ENCODE measurements around the gene CNOT6. TPM values are rescaled to one million over a fixed set of nuclear protein-coding genes. Genes with fewer than 3 reads are reported as not detected.

Gene CNOT6
- polyA plus RNA-seq, 1 of the 3 experiments (the other 2 are of a cell fraction): 17.1 TPM

GRCh38 chr5:180523629-180524466 is 29.7 kb downstream of the CNOT6 start:
- Histone ChIP-seq H2AFZ (ENCODE audit: low read depth) (no peak overlapping the region), H3K4me3 (ENCODE audit: low read depth in 2 of 2, low read length in 1 of 2) (no peak overlapping the region), H3K9me2 (no peaks in the 10 kb centered on the region), H3K79me2 (ENCODE audit: insufficient read depth) (peaks cover 99% of the 10 kb centered on the region), H3K27me3 (ENCODE audit: insufficient read depth) (no peaks in the 10 kb centered on the region), H3K4me1 (ENCODE audit: control insufficient read depth in 1 of 2, insufficient read depth in 2 of 2, low read depth in 1 of 2, low read length in 1 of 2) (peaks cover 0 to 13% of the 10 kb centered on the region in 2 experiments; a peak in 2 of 4 replicates), H4K20me1 (ENCODE audit: insufficient read depth) (peaks cover 80% of the 10 kb centered on the region), H3K9ac (no peak overlapping the region), H3K27ac (ENCODE audit: low read depth in 2 of 2, low read length in 1 of 2) (no peak overlapping the region), H3K9me3 (no peaks in the 10 kb centered on the region), H3F3A (replicated peaks; ENCODE audit: insufficient read depth) (no peaks in the 10 kb centered on the region), H3K36me3 (replicated peaks in 1 of 2; ENCODE audit: control insufficient read depth in 1 of 2, insufficient read depth in 2 of 2, low read length in 1 of 2) (peaks cover 2 to 3% of the 10 kb centered on the region in 2 experiments), H3K4me2 (no peak overlapping the region)
- POLR2A ChIA-PET: no interaction called here
- DNase-seq: no peak
- WGBS (ENCODE audit: low lambda C conversion rate): 95% methylated on average over 4 of the region's 4 CpGs
- no peak for TF ChIP-seq POLR2AphosphoS5 (IDR thresholded peaks at IDR 0.05; ENCODE audit: low read depth, low read length)
- no peak for TF ChIP-seq EP300 (IDR thresholded peaks at IDR 0.05; ENCODE audit: borderline replicate concordance in 1 of 2, low read depth in 1 of 2, low read length in 1 of 2)
- no peak for TF ChIP-seq TEAD4 (IDR thresholded peaks at IDR 0.05; ENCODE audit: borderline replicate concordance, insufficient read depth)
- no peak for TF ChIP-seq YY1 (IDR thresholded peaks at IDR 0.05; ENCODE audit: low read depth)
- no peak for TF ChIP-seq JUND (IDR thresholded peaks at IDR 0.05)
- TF ChIP-seq RAD21 (IDR thresholded peaks at IDR 0.05; ENCODE audit: low read length): no peak
- no peak for TF ChIP-seq FOXM1 (IDR thresholded peaks at IDR 0.05; ENCODE audit: low read depth)
- no peak for TF ChIP-seq GATA2 (CRISPR knock-in tag; IDR thresholded peaks at IDR 0.05)
- TF ChIP-seq GABPA (IDR thresholded peaks at IDR 0.05; ENCODE audit: low read depth): no peak
- CTCF ChIA-PET: interaction anchor here (1.3 kb wide), 1 partner anchor 15 kb away, joined by 4 read pairs; no protein-coding TSS in a partner anchor

- Histone ChIP-seq H2AFZ (ENCODE audit: low read depth) (no peak overlapping the region), H3K36me3 (replicated peaks in 1 of 2; ENCODE audit: control insufficient read depth in 1 of 2, insufficient read depth in 2 of 2, low read length in 1 of 2) (peaks cover 10 to 12% of the 10 kb centered on the region in 2 experiments), H3K4me2 (no peak overlapping the region), H3K27ac (ENCODE audit: low read depth in 2 of 2, low read length in 1 of 2) (no peak overlapping the region), H3K9ac (no peak overlapping the region), H3K79me2 (ENCODE audit: insufficient read depth) (peaks cover 91% of the 10 kb centered on the region), H3K27me3 (ENCODE audit: insufficient read depth) (no peaks in the 10 kb centered on the region), H3K4me1 (ENCODE audit: control insufficient read depth in 1 of 2, insufficient read depth in 2 of 2, low read depth in 1 of 2, low read length in 1 of 2) (peaks cover 0 to 13% of the 10 kb centered on the region in 2 experiments; a peak in 2 of 4 replicates), H3K9me2 (no peaks in the 10 kb centered on the region), H3K9me3 (no peaks in the 10 kb centered on the region), H4K20me1 (ENCODE audit: insufficient read depth) (peaks cover 67% of the 10 kb centered on the region), H3K4me3 (ENCODE audit: low read depth in 2 of 2, low read length in 1 of 2) (no peak overlapping the region), H3F3A (replicated peaks; ENCODE audit: insufficient read depth) (no peaks in the 10 kb centered on the region)
- no peak for TF ChIP-seq PBX3 (IDR thresholded peaks at IDR 0.05)
- no peak for TF ChIP-seq CHD2 (IDR thresholded peaks at IDR 0.05; ENCODE audit: low read length, partially characterized antibody)
- no peak for TF ChIP-seq NRF1 (IDR thresholded peaks at IDR 0.05; ENCODE audit: low read depth, low read length)
- TF ChIP-seq RXRA (IDR thresholded peaks at IDR 0.05; ENCODE audit: borderline replicate concordance, low read depth): no peak
- TF ChIP-seq SIN3A (IDR thresholded peaks at IDR 0.05; ENCODE audit: borderline replicate concordance, low read depth, low read length): no peak
- TF ChIP-seq IRF3 (IDR thresholded peaks at IDR 0.05; ENCODE audit: low read depth, low read length): no peak
- no peak for TF ChIP-seq JUND (IDR thresholded peaks at IDR 0.05)
- TF ChIP-seq GABPA (IDR thresholded peaks at IDR 0.05; ENCODE audit: low read depth): no peak
- TF ChIP-seq, protein P1, sequence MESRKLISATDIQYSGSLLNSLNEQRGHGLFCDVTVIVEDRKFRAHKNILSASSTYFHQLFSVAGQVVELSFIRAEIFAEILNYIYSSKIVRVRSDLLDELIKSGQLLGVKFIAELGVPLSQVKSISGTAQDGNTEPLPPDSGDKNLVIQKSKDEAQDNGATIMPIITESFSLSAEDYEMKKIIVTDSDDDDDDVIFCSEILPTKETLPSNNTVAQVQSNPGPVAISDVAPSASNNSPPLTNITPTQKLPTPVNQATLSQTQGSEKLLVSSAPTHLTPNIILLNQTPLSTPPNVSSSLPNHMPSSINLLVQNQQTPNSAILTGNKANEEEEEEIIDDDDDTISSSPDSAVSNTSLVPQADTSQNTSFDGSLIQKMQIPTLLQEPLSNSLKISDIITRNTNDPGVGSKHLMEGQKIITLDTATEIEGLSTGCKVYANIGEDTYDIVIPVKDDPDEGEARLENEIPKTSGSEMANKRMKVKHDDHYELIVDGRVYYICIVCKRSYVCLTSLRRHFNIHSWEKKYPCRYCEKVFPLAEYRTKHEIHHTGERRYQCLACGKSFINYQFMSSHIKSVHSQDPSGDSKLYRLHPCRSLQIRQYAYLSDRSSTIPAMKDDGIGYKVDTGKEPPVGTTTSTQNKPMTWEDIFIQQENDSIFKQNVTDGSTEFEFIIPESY (IDR thresholded peaks at IDR 0.05; ENCODE audit: borderline replicate concordance, low read depth): no peak
- TF ChIP-seq CTCF (IDR thresholded peaks at IDR 0.05): no peak
- TF ChIP-seq, protein P2, sequence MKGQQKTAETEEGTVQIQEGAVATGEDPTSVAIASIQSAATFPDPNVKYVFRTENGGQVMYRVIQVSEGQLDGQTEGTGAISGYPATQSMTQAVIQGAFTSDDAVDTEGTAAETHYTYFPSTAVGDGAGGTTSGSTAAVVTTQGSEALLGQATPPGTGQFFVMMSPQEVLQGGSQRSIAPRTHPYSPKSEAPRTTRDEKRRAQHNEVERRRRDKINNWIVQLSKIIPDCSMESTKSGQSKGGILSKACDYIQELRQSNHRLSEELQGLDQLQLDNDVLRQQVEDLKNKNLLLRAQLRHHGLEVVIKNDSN (IDR thresholded peaks at IDR 0.05; ENCODE audit: borderline replicate concordance, low read depth): no peak
- DNase-seq: no peak
- ChIA-PET POLR2A (no interaction called here), CTCF (interaction anchor here (0.6 to 1.3 kb wide), 2 partner anchors 11 to 81 kb away, joined by 4 read pairs; no protein-coding TSS in a partner anchor)
- over 99% methylated on average over 4 of the region's 4 CpGs for WGBS (ENCODE audit: low lambda C conversion rate)
These were observed 31.2 kb downstream of the CNOT6 start for GRCh38 chr5:180525399-180525798.
